ENCODE data around the gene SLC25A43. TPM values are rescaled to one million over a fixed set of nuclear protein-coding genes. Genes with fewer than 3 reads are reported as not detected.

Gene SLC25A43
- total RNA-seq (2021; fragmentation: NEBNext Ultra II Directional; extraction: Animal tissue kit (Norgen Biotek cat#: 25700)) (4.6 and 5.8 TPM in 2 replicates), polyA plus RNA-seq (2011; rRNA removed) (3.1 and 4.1 TPM in 2 replicates), polyA minus RNA-seq (2011; rRNA and poly(A)+ RNA removed) (2.3 and 2.8 TPM in 2 replicates)
- polyA plus RNA-seq (2011; cell fraction: cytosol; rRNA removed) = 3.2 TPM
- polyA plus RNA-seq (2011; cell fraction: nucleus; rRNA removed) = 3.5 TPM
- polyA plus RNA-seq (2012, experiment 1 of 2) = 3.7 to 4.4 TPM (median 4.1 TPM) in 4 replicates
- polyA plus RNA-seq (2012, experiment 2 of 2) = 1.5 TPM
- 2.8 TPM for polyA plus RNA-seq (2013, experiment 1 of 2)
- polyA plus RNA-seq (2013, experiment 2 of 2) = 2.9 TPM
- 1.7 TPM for polyA minus RNA-seq (2011; cell fraction: cytosol; rRNA and poly(A)+ RNA removed)
- 4.0 TPM for polyA minus RNA-seq (2011; cell fraction: nucleus; rRNA and poly(A)+ RNA removed)
- long read RNA-seq, experiment 1, partial matches to known transcripts = 1 of 4 reads
- long read RNA-seq, experiment 1, other reads (novel, unspliced or antisense) = 1 of 4 reads
- long read RNA-seq, experiment 2, partial matches to known transcripts = 0 of 1 reads
- long read RNA-seq, experiment 2, other reads (novel, unspliced or antisense) = 1 of 1 reads

DNA sequence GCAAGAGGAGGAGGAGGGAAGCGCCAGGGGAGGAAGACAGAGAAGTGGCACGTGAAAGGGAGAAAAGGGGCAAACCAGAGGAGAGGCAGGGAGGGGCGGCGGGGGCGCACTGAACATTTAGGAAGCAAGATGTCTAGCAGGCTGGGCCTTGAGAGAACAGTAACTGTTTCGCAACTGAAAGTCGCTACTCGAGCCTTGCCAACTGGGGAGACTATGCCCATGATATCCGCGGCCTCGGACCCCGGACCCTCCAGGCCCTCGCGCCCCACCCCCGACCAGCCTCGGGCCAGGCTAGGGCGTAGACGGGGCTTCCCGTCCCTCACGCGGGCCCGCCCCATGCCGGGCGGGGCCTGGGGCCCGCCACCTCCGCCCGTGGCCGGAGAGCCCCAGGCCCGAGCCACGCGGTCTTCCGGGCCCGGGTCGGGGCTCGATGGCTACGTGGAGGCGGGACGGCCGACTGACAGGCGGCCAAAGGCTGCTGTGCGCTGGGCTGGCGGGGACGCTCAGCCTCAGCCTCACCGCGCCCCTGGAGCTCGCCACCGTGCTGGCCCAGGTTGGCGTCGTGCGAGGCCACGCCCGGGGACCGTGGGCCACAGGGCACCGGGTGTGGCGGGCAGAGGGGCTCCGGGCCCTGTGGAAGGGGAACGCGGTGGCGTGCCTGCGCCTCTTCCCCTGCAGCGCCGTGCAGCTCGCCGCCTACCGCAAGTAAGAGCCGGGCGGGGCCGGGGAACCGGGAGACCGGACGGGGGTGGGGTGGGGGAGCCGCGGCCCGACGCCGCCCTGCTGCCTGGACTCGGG, at the start of gene SLC25A43:
Gene SLC25A43 (plus strand): TSS at position 363 of the 798 bp plus-strand sequence. CDS start 68 bp downstream, at position 431.
- Histone ChIP-seq H3K14ac (ENCODE audit: insufficient read length) (no peak within 1 kb of the TSS), H3K27me3 (replicated peaks in 1 of 4; ENCODE audit: control insufficient read depth in 3 of 4, extremely low read depth in 1 of 4, insufficient read depth in 3 of 4, low read length in 3 of 4) (peaks cover 0 to 5% (median 1%) of the 10 kb centered on the region in 4 experiments; a peak in 1 of 7 replicates), H3K4me3 (ENCODE audit: extremely low read depth in 1 of 4, insufficient read depth in 2 of 4, low read depth in 3 of 4, low read length in 4 of 4) (peak within 1 kb of the TSS; percentile 37 to 69 (median 48)), H4K20me1 (replicated peaks in 1 of 2; ENCODE audit: control insufficient read depth in 1 of 2, insufficient read depth in 2 of 2, low read length in 2 of 2) (no peaks in the 10 kb centered on the region), H2BK120ac (replicated peaks; ENCODE audit: low read depth, low read length) (no peak within 1 kb of the TSS), H3K9me3 (ENCODE audit: insufficient read depth in 2 of 2, low read depth in 1 of 2, low read length in 1 of 2) (no peaks in the 10 kb centered on the region), H2AFZ (ENCODE audit: low read length) (peak within 1 kb of the TSS; percentile 70), H2BK20ac (ENCODE audit: low read length) (no peak within 1 kb of the TSS), H3K79me2 (ENCODE audit: control insufficient read depth in 1 of 2, insufficient read depth in 2 of 2, low read length in 2 of 2) (no peaks in the 10 kb centered on the region), H3K9ac (replicated peaks in 1 of 4; ENCODE audit: extremely low read depth in 1 of 4, low read depth in 3 of 4, low read length in 3 of 4) (peak within 1 kb of the TSS; percentile 20 to 72 (median 50); a peak in 5 of 7 replicates), H3K4me1 (replicated peaks in 1 of 4; ENCODE audit: control insufficient read depth in 3 of 4, insufficient read depth in 4 of 4, low read length in 3 of 4) (peaks cover 0 to 12% (median 3%) of the 10 kb centered on the region in 4 experiments; a peak in 4 of 7 replicates), H2BK12ac (ENCODE audit: low read depth, low read length) (no peak within 1 kb of the TSS), H2BK15ac (ENCODE audit: low read length) (no peak within 1 kb of the TSS), H3K23ac (ENCODE audit: insufficient read length) (no peak within 1 kb of the TSS), H3K36me3 (ENCODE audit: control insufficient read depth in 2 of 4, insufficient read depth in 4 of 4, low read length in 3 of 4) (no peaks in the 10 kb centered on the region), H4K91ac (replicated peaks; ENCODE audit: insufficient read length, low read length) (no peak within 1 kb of the TSS), H2BK5ac (ENCODE audit: low read depth, low read length) (no peak within 1 kb of the TSS), H3K18ac (ENCODE audit: extremely low read depth, low read length) (peak within 1 kb of the TSS; percentile 13; the same call in 1 of the 2 replicates), H2AK5ac (ENCODE audit: low read depth, low read length) (no peak within 1 kb of the TSS), H3K4ac (replicated peaks; ENCODE audit: insufficient read length, low read depth, low read length) (no peak within 1 kb of the TSS), H3K27ac (ENCODE audit: low read depth, low read length) (no peak within 1 kb of the TSS), H3K56ac (replicated peaks; ENCODE audit: insufficient read length, low read depth, low read length) (no peak within 1 kb of the TSS), H4K5ac (ENCODE audit: insufficient read length, low read depth, low read length) (no peak within 1 kb of the TSS), H4K8ac (ENCODE audit: extremely low read depth, insufficient read depth, low read length) (peak within 1 kb of the TSS; percentile 79; the same call in 1 of the 2 replicates), H3K79me1 (ENCODE audit: low read depth, low read length) (no peaks in the 10 kb centered on the region), H3K4me2 (ENCODE audit: insufficient read depth in 1 of 2, low read depth in 2 of 2, low read length in 2 of 2) (peak within 1 kb of the TSS; percentile 74 to 86), H3K23me2 (ENCODE audit: low read depth, low read length) (peaks cover 3% of the 10 kb centered on the region; the same call in 1 of the 2 replicates)
- ChIA-PET POLR2A (ENCODE audit: partially characterized antibody) (interaction anchor here (1.1 kb wide), 1 partner anchor 392 kb away, joined by 4 read pairs; the partner anchor contains the start of gene RPL39), CTCF (ENCODE audit: partially characterized antibody) (interaction anchor here (1.9 kb wide), 1 partner anchor 8 kb away, joined by 7 read pairs; no protein-coding TSS in a partner anchor)
- FAIRE-seq (no peak), DNase-seq (ENCODE audit: low read depth in 1 of 2, low spot score in 2 of 2) (peak in 1 of 2 experiments; percentile 57)
- WGBS, 2 experiments (ENCODE audit: extremely low coverage in 1 of 2, insufficient coverage in 1 of 2, insufficient read length in 1 of 2, insufficient replicate concordance in 2 of 2, low coverage in 1 of 2, low lambda C conversion rate in 2 of 2, missing lambda C conversion rate in 1 of 2) = 2% methylated on average over 23 of the region's 77 CpGs; no CpG with 5 or more reads in 1 of the 2 experiments
- TF ChIP-seq PHF8 (conservative IDR thresholded peaks at IDR 0.05; ENCODE audit: low read depth, low read length) (peak; percentile 56), KDM4A (IDR thresholded peaks at IDR 0.05; ENCODE audit: low read depth, low read length, severe bottlenecking) (peak; percentile 47), TAF7 (optimal IDR thresholded peaks at IDR 0.05; ENCODE audit: borderline replicate concordance, low read depth, low read length) (no peak), POLR2A (IDR thresholded peaks at IDR 0.05; ENCODE audit: control extremely low read depth in 1 of 2, low read depth in 2 of 2, low read length in 2 of 2) (peak in 1 of 2 experiments; percentile 29; a peak in 2 of 3 replicates), RAD21 (IDR thresholded peaks at IDR 0.05 in 1 of 2, conservative IDR thresholded peaks at IDR 0.05 in 1 of 2; ENCODE audit: low read depth in 2 of 2, low read length in 2 of 2) (no peak), NANOG (IDR thresholded peaks at IDR 0.05; ENCODE audit: insufficient read depth, low read depth, low read length, poor library complexity, severe bottlenecking) (no peak), CHD1 (IDR thresholded peaks at IDR 0.05; ENCODE audit: low read depth, low read length) (no peak)
- TF ChIP-seq, protein P1, sequence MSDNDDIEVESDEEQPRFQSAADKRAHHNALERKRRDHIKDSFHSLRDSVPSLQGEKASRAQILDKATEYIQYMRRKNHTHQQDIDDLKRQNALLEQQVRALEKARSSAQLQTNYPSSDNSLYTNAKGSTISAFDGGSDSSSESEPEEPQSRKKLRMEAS (IDR thresholded peaks at IDR 0.05) = peak; percentile 55; the same call in 1 of the 2 replicates
